HCT116 (cell line): Measurements from ENCODE around the gene TRMU. TPM values are rescaled to one million over a fixed set of nuclear protein-coding genes. Genes with fewer than 3 reads are reported as not detected.

ENCODE experiments used
- ATAC-seq: fragments of 200-7000 bp; cut with Tn5 transposase; 2 replicates; pipeline ENCODE4 v1.9.1; 2020; ENCODE audit warnings: mild to moderate bottlenecking, moderate library complexity
- BruUV-seq: library from RNA; stranded (reverse); fragments of 400-500 nt; replicated peaks from 2 replicates; lab custom pipeline; 2021; lab: Mats Ljungman, UMichigan
- CTCF ChIA-PET: fragments of 300-600 bp; sonication (Branson Sonifier 250); formaldehyde crosslinking; loops from one replicate; lab custom pipeline; 2021; ENCODE audit warnings: antibody characterized with exemption; lab: Charles Lee
- POLR2A ChIA-PET: fragments of 300-600, 350-600 bp; sonication (Branson Sonifier 250); formaldehyde crosslinking; loops from one replicate; lab custom pipeline; 2021; ENCODE audit warnings: antibody characterized with exemption; lab: Charles Lee
- RAD21 ChIA-PET, 2 experiments: fragments of 300-600 bp; sonication (Branson Sonifier 250); formaldehyde crosslinking; loops; one replicate each; lab custom pipeline; 2023; ENCODE audit warnings: low total read pairs in 2 of 2; ENCODE audit not compliant: uncharacterized antibody in 2 of 2, unreplicated experiment in 2 of 2, low non-redundant PET in 1 of 2; lab: Charles Lee
- DNase-seq: peaks from one replicate; pipeline ENCODE4 v3.0.0-alpha.2; 2010; ENCODE audit warnings: low read depth, low spot score
- H2AFZ ChIP-seq: fragments of 200-600 bp; shearing (Covaris generic), sonication (generic); 2 replicates; pipeline ENCODE4 v1.6.1; 2017; ENCODE audit warnings: low read depth, mixed run types, mixed read lengths, antibody characterized with exemption, low read length; ENCODE audit not compliant: poor library complexity, severe bottlenecking
- H3K27ac ChIP-seq: 2 replicates; pipeline ENCODE4 v1.5.1; 2012; ENCODE audit warnings: low read depth, low read length
- H3K27me3 ChIP-seq: fragments of 200-600 bp; sonication (generic); 2 replicates; pipeline ENCODE4 v1.6.1; 2016; ENCODE audit warnings: mixed run types, low read length, mixed read lengths; ENCODE audit not compliant: insufficient read depth
- H3K36me3 ChIP-seq, 2 experiments: fragments of 200-500 bp in 1 of 2; fragments of 200-600 bp in 1 of 2; sonication (Bioruptor generic) in 1 of 2; sonication (generic) in 1 of 2; 2 replicates each; pipeline versions ENCODE4 v1.5.1 to v1.6.1; 2014 to 2016; ENCODE audit warnings: low read length in 2 of 2, inconsistent platforms in 1 of 2, mixed read lengths in 1 of 2, mixed run types in 1 of 2; ENCODE audit not compliant: insufficient read depth in 2 of 2, control insufficient read depth in 1 of 2
- H3K4me1 ChIP-seq, 2 experiments: fragments of 200-600 bp in 1 of 2; sonication (generic) in 1 of 2; 2 replicates each; pipeline versions ENCODE4 v1.5.1 to v1.6.1; 2012 to 2017; ENCODE audit warnings: low read length in 2 of 2, inconsistent platforms in 1 of 2, mild to moderate bottlenecking in 1 of 2, mixed read lengths in 1 of 2, mixed run types in 1 of 2, moderate library complexity in 1 of 2; ENCODE audit not compliant: insufficient read depth in 2 of 2, control insufficient read depth in 1 of 2
- H3K4me2 ChIP-seq: fragments of 200-600 bp; sonication (generic); 2 replicates; pipeline ENCODE4 v1.6.1; 2017; ENCODE audit warnings: mixed run types, low read length, mixed read lengths
- H3K4me3 ChIP-seq, 2 experiments: fragments of 200-600 bp in 1 of 2; sonication (generic) in 1 of 2; replicated peaks in 1 of 2; 2 replicates each; pipeline ENCODE4 v1.5.1; 2011 to 2016; ENCODE audit warnings: low read length in 2 of 2, control low read depth in 1 of 2, low read depth in 1 of 2, mild to moderate bottlenecking in 1 of 2, mixed read lengths in 1 of 2, mixed run types in 1 of 2
- H3K79me2 ChIP-seq: fragments of 200-600 bp; sonication (generic); 2 replicates; pipeline ENCODE4 v1.6.1; 2017; ENCODE audit warnings: mild to moderate bottlenecking, mixed run types, low read length, moderate library complexity, mixed read lengths; ENCODE audit not compliant: insufficient read depth
- H3K9ac ChIP-seq: fragments of 200-600 bp; sonication (generic); 2 replicates; pipeline ENCODE4 v1.6.1; 2016; ENCODE audit warnings: low read length, mixed read lengths
- H3K9me2 ChIP-seq: fragments of 200-600 bp; sonication (generic), shearing (Covaris generic); 2 replicates; pipeline ENCODE4 v1.6.1; 2017; ENCODE audit warnings: mixed run types, mild to moderate bottlenecking, moderate library complexity; ENCODE audit not compliant: insufficient read depth
- H3K9me3 ChIP-seq, 2 experiments: fragments of 200-500 bp in 1 of 2; fragments of 200-600 bp in 1 of 2; sonication (Bioruptor generic) in 1 of 2; sonication (generic) in 1 of 2; 2 replicates each; pipeline ENCODE4 v1.6.1; 2014 to 2017; ENCODE audit warnings: low read length in 2 of 2, mixed read lengths in 2 of 2, inconsistent platforms in 1 of 2, low read depth in 1 of 2, mild to moderate bottlenecking in 1 of 2, mixed run types in 1 of 2, moderate library complexity in 1 of 2; ENCODE audit not compliant: control insufficient read depth in 1 of 2, insufficient read depth in 1 of 2
- H4K20me1 ChIP-seq: fragments of 200-600 bp; sonication (generic), shearing (Covaris generic); 2 replicates; pipeline ENCODE4 v1.6.1; 2017; ENCODE audit warnings: mixed run types, mild to moderate bottlenecking, moderate library complexity; ENCODE audit not compliant: insufficient read depth
- EGR1 ChIP-seq: IDR thresholded peaks from 2 replicates; pipeline ENCODE4 v1.6.1; 2012; ENCODE audit warnings: low read depth
- ELF1 ChIP-seq: IDR thresholded peaks from 2 replicates; pipeline ENCODE4 v1.6.1; 2012; ENCODE audit warnings: low read depth, borderline replicate concordance
- EZH2phosphoT487 ChIP-seq: fragments of 200-600 bp; IDR thresholded peaks from 2 replicates; pipeline ENCODE4 v1.6.1; 2018; ENCODE audit warnings: antibody characterized with exemption, borderline replicate concordance
- FOSL1 ChIP-seq: IDR thresholded peaks from 2 replicates; pipeline ENCODE4 v1.6.1; 2012; ENCODE audit warnings: low read depth
- JUND ChIP-seq: IDR thresholded peaks from 2 replicates; pipeline ENCODE4 v1.6.1; 2012
- RAD21 ChIP-seq: IDR thresholded peaks from 2 replicates; pipeline ENCODE4 v1.6.1; 2012; ENCODE audit warnings: low read depth, mild to moderate bottlenecking
- SRF ChIP-seq: IDR thresholded peaks from 2 replicates; pipeline ENCODE4 v1.6.1; 2012; ENCODE audit warnings: low read depth
- TCF7L2 ChIP-seq: IDR thresholded peaks from 2 replicates; pipeline ENCODE4 v1.7.0; 2011; ENCODE audit warnings: borderline replicate concordance, inconsistent platforms; ENCODE audit not compliant: insufficient read depth, insufficient read length; ENCODE audit errors: extremely low read depth
- YY1 ChIP-seq: IDR thresholded peaks from 2 replicates; pipeline ENCODE4 v1.6.1; 2011; ENCODE audit warnings: low read length, low read depth, moderate library complexity, mild to moderate bottlenecking; ENCODE audit not compliant: insufficient replicate concordance; ENCODE audit errors: extremely low read depth
- ZNF274 ChIP-seq: fragments of 200-500 bp; sonication (Bioruptor generic); IDR thresholded peaks from 2 replicates; pipeline ENCODE4 v1.6.1; 2014; ENCODE audit warnings: mild to moderate bottlenecking, low read depth, low read length, inconsistent platforms
- intact Hi-C: fragments of 100-400 bp; cut with micrococcal nuclease; formaldehyde crosslinking; loops from 2 replicates; pipeline ENCODE4 v1.10.0; 2022
- total RNA-seq: library from RNA; stranded (reverse); gene quantifications from one replicate; pipeline ENCODE4 v1.2.1, GENCODE V29; 2021; ENCODE audit not compliant: unreplicated experiment
- TF ChIP-seq, protein P1 (sequence below): IDR thresholded peaks from 2 replicates; pipeline ENCODE4 v1.6.1; 2012; ENCODE audit warnings: low read depth
- TF ChIP-seq, protein P2 (sequence below): IDR thresholded peaks from 2 replicates; pipeline ENCODE4 v1.6.1; 2012

Gene TRMU
- total RNA-seq, 1 experiment from 2014 or later: 65.4 TPM

DNA sequence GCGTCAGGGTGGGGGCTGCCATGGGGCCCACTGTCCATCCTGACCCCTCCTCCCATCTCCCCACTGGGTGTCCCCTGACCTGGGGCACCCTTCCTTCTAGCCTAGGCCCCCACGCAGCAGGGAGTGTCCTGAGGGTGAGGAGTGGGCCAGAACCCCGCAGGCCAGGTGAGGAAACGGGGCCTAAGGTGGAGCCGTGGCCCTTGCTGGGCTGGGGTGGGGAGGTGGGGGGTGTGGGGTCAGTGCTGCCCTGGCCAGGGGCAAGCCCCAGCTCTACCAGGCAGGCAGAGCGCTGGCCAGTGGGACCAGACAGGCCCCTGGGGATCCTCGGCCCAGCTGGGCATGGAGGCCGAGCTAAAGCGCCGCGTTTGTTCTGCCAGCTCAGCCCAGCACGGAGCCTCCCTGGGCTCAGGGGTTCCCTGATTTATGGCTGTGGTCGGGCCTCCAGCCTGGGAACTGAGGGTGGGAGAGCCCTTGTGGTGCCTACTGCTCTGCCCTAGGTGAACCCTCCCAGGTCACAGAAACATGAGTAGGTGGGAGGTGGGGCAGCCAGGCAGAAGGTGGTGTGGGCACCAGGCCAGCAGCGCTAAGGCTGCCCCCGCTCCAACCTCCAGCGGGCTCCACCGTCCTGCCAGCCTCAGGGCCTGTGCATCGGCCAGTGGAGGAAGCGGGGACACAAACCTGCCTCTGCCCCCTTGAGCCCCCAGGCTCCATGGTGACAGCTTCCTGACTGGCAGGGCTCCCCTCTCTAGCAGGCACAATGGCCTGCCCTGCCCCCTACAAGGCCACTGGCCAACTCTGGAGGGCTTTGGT is 22.4 kb downstream of the TRMU start (continued):
- TF ChIP-seq, protein P1, sequence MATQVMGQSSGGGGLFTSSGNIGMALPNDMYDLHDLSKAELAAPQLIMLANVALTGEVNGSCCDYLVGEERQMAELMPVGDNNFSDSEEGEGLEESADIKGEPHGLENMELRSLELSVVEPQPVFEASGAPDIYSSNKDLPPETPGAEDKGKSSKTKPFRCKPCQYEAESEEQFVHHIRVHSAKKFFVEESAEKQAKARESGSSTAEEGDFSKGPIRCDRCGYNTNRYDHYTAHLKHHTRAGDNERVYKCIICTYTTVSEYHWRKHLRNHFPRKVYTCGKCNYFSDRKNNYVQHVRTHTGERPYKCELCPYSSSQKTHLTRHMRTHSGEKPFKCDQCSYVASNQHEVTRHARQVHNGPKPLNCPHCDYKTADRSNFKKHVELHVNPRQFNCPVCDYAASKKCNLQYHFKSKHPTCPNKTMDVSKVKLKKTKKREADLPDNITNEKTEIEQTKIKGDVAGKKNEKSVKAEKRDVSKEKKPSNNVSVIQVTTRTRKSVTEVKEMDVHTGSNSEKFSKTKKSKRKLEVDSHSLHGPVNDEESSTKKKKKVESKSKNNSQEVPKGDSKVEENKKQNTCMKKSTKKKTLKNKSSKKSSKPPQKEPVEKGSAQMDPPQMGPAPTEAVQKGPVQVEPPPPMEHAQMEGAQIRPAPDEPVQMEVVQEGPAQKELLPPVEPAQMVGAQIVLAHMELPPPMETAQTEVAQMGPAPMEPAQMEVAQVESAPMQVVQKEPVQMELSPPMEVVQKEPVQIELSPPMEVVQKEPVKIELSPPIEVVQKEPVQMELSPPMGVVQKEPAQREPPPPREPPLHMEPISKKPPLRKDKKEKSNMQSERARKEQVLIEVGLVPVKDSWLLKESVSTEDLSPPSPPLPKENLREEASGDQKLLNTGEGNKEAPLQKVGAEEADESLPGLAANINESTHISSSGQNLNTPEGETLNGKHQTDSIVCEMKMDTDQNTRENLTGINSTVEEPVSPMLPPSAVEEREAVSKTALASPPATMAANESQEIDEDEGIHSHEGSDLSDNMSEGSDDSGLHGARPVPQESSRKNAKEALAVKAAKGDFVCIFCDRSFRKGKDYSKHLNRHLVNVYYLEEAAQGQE: no peak
- TF ChIP-seq, protein P2, sequence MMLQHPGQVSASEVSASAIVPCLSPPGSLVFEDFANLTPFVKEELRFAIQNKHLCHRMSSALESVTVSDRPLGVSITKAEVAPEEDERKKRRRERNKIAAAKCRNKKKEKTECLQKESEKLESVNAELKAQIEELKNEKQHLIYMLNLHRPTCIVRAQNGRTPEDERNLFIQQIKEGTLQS: no peak
- no peak for TF ChIP-seq FOSL1
- no peak for TF ChIP-seq JUND
- TF ChIP-seq EGR1: no peak

DNA sequence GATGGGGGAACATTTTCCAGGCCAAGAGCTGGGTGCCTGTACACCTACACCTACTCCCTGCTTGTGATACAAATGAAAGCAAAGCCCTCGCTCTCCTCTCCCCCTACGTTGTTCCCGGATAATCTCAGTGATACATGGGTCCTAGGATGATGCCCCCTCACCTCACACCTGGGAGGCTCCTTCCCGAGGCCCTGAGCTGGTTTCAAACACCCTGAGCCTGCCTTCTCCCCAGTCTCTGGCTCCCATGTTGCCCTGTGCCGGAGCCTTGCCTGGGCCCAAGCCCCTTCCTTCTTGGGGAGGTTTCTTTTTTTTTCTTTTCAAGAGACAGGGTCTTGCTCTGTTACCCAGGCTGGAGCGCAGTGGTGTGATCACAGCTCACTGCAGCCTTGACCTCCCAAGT is 23.3 kb downstream of the TRMU start:
- ChIA-PET RAD21 (no interaction called here), POLR2A (no interaction called here), CTCF (interaction anchor here (2.2 kb wide), 1 partner anchor 9 kb away, joined by 13 read pairs; no protein-coding TSS in a partner anchor)
- Histone ChIP-seq H2AFZ (no peak overlapping the region), H3K4me2 (no peak overlapping the region), H3K9ac (no peak overlapping the region), H3K36me3 (peaks cover 6% of the 10 kb centered on the region in 2 experiments; a peak in 3 of 4 replicates), H3K27ac (no peak overlapping the region), H3K9me2 (no peaks in the 10 kb centered on the region), H4K20me1 (peaks cover 3% of the 10 kb centered on the region; the same call in 1 of the 2 replicates), H3K4me3 (no peak overlapping the region), H3K79me2 (peaks cover 3% of the 10 kb centered on the region; the same call in 1 of the 2 replicates), H3K27me3 (no peaks in the 10 kb centered on the region), H3K4me1 (no peaks in the 10 kb centered on the region), H3K9me3 (no peaks in the 10 kb centered on the region)
- no TSS peak for BruUV-seq
- TF ChIP-seq TCF7L2 (no peak), ELF1 (no peak), RAD21 (no peak), FOSL1 (no peak), SRF (no peak), EZH2phosphoT487 (no peak), ZNF274 (no peak), YY1 (no peak), JUND (no peak)
- TF ChIP-seq, protein P2: no peak
- intact Hi-C loops: no loop called here
- no peak for ATAC-seq
- DNase-seq: no peak
